Astrocyte of the cerebellum (primary cell): ENCODE data around the gene KIF15.

Experiments used
- DNase-seq: peaks from one replicate; pipeline ENCODE4 v3.0.0-alpha.2; 2011; ENCODE audit warnings: low read depth
- H3K4me3 ChIP-seq: 2 replicates; pipeline ENCODE4 v1.5.1; 2011; ENCODE audit warnings: mild to moderate bottlenecking, low read depth, low read length, moderate library complexity
- CTCF ChIP-seq: IDR thresholded peaks from 2 replicates; pipeline ENCODE4 v1.5.1; 2012; ENCODE audit warnings: low read length, low read depth, moderate library complexity, mild to moderate bottlenecking; ENCODE audit errors: missing control alignments
- in situ Hi-C: cut with HindIII; loops from 2 replicates; pipeline ENCODE4 v1.10.0; 2017; ENCODE audit warnings: low sequenced_read_pairs

KIF15 gene

GRCh38 chr3:44761101-44761423, 532 bp upstream of the KIF15 start:
- peak overlapping the region; percentile 76 for H3K4me3 ChIP-seq
- TF ChIP-seq CTCF, result no peak
- in situ Hi-C loops, result no loop called here
- no peak for DNase-seq

DNA sequence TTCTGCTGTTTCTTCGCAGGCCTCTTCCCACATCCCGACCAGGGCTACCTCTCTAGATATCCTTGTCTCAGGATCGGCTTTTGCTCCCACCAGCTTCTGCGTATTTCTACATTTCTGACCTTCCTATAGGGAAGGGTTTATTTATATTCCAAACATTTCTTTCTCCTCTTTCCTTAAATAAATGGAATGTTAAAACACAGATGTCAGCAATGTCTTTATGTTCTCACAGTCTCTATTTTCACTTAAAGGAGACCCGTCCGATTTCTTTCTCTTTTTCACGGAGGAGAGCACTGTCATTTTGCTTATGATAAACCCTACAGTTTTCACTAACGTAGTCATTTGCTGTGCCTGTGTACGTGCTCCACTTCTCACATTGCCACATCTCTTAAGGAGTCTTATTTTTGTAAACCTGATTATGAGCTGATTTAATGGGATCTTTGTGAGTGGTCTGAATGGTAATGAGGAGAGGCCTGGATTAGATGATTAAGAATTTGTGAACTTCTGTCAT, 630 bp downstream of the KIF15 start:
- in situ Hi-C loops, result no loop called here

DNA sequence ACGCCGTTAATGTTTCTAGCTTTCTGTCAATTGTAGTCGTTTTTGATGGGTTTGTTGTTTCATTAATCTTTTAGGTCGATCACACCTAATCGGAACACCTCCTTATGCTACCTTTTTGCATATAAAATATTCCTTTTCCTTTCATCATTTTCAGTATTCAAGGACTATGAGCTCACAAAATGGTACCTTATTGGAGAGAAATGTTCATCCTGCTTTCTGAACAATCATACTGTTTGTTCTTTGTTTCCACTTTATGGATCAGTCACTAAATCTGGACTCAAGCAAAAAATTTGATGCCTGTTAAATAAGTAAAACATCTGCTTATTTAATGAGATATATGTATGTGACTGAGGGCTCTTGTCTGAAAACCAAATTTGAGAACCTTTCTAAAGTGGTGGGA, 1.1 kb downstream of the KIF15 start:
- no peak for TF ChIP-seq CTCF
- in situ Hi-C loops, result no loop called here
- no peak for DNase-seq
- peak overlapping the region; percentile 76 for H3K4me3 ChIP-seq

More for the DNA sequence above, 630 bp downstream of the KIF15 start:
- H3K4me3 ChIP-seq, result peak overlapping the region; percentile 76
- TF ChIP-seq CTCF, result no peak
- DNase-seq, result no peak

GRCh38 chr3:44764248-44764647, 2.7 kb downstream of the KIF15 start:
- TF ChIP-seq CTCF, result no peak
- in situ Hi-C loops, result no loop called here
- no peak overlapping the region for H3K4me3 ChIP-seq
- no peak for DNase-seq

GRCh38 chr3:44771424-44772098, 10.0 kb downstream of the KIF15 start:
- in situ Hi-C loops, result no loop called here
- H3K4me3 ChIP-seq, result no peak overlapping the region
- TF ChIP-seq CTCF, result no peak
- no peak for DNase-seq

GRCh38 chr3:44772099-44772442, 10.5 kb downstream of the KIF15 start:
- no peak for TF ChIP-seq CTCF
- no peak overlapping the region for H3K4me3 ChIP-seq
- in situ Hi-C loops, result no loop called here
- DNase-seq, result no peak
